NCI-H2029 treated with DMSO at 0.1 percent for 48 hours (cell line): Measurements from ENCODE around the gene MTM1.
A peak's percentile ranks its signal among the peaks of the same experiment; 100 is the strongest.

ENCODE experiments used
- DNase-seq: peaks from one replicate; lab custom pipeline; 2025; lab: John Stamatoyannopoulos, UW

Gene MTM1

GRCh38 chrX:150605603-150606002, 37.2 kb downstream of the MTM1 start:
- DNase-seq, result no peak

DNA sequence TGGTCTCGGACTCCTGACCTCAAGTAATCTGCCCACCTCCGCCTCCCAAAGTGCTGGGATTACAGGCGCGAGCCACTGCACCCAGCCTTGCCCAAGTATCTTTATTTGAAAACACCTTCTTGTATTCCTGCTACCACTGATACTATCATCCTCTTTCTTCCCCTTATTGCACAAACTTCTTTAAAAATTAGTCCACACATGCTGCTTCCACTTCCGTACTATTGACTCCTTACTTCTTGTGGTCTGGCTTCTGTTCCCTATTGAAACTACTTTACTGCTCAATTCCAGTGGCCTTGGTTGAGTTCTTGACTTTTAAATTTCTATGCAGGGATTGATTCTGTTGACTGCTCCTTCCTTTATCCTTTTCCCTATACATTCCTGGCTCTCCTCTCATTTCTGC, 38.8 kb downstream of the MTM1 start:
- no peak for DNase-seq

DNA sequence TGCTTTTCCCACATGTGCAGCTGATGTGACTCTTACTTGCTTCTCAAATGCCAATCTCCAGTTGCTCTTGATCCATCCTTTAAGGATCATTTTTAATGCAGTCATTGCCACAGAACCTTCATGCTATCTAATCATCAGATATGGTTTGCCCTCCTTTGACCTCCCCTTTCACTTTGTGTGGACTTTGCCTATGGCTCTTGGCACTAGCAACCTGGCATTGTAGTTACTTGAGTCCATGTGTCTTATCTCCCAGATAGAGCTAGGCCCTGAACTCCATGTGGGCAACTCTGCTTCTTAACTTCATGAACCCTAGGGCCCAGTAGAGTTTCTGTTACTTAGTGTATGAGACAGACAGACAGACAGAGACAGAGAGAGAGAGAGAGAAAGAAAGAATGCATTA, 41.6 kb downstream of the MTM1 start:
- no peak for DNase-seq

GRCh38 chrX:150610446-150610845, 42.0 kb downstream of the MTM1 start:
- DNase-seq, result no peak

GRCh38 chrX:150615356-150615755, 46.9 kb downstream of the MTM1 start:
- no peak for DNase-seq

- no peak for DNase-seq
Observed at GRCh38 chrX:150616179-150616862, 47.9 kb downstream of the MTM1 start.

DNA sequence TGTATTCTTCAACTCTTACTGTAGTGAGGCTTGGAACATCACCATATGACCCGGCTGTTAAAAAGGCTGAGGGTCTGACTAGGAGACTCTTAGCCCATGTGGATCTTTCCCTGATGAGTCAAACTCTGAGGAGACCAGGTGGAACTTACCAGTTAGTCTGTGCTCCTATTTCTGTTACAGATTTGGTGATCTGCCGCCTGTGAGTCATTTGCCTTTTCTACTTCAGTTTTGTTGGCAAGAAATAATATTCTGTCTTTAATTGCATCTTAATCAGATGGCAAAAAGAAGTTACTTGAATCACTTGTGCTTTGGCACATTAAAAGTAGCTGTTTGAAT, 48.4 kb downstream of the MTM1 start:
- DNase-seq, result no peak

DNA sequence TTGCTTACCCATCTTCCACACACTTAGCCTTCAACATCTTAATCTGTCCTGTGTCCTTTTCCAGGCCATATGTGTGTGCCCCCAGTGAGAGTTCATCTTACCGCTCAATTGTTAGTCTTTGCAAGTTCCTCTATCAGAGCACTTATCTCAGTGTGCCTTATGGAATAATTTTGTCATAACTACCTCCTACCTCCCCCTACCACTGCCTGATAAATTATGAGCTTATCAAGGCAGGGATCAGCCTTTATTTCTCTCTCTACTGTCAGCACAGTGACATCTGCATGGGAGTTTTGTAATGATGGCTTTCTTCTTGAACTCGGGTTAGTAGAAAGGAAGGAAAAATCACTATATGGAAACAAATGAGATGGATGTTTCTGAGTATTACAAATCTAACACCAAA, 53.2 kb downstream of the MTM1 start:
- DNase-seq, result no peak

DNA sequence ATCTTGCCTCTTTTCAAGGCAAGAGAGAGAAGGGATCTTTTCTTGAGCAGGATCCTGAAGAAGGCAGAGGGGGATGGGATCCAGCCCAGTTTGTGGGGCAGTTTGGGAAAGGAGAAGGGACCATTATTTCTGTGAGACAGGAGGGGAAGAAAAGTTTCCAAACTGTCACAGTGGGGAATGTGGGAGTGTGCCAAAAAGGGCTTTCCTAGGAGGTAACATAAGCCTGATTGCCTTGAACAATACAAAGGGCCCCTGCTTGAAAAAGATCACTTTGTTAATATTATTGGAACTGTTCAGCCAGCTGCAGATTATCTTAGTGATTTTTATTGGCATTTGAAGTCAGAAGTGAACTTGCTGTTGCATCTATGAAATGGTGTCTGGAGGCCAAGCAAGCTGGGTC, 55.2 kb downstream of the MTM1 start:
- no peak for DNase-seq

GRCh38 chrX:150625097-150625496, 56.7 kb downstream of the MTM1 start:
- DNase-seq, result no peak

GRCh38 chrX:150625875-150626274, 57.5 kb downstream of the MTM1 start:
- no peak for DNase-seq

DNA sequence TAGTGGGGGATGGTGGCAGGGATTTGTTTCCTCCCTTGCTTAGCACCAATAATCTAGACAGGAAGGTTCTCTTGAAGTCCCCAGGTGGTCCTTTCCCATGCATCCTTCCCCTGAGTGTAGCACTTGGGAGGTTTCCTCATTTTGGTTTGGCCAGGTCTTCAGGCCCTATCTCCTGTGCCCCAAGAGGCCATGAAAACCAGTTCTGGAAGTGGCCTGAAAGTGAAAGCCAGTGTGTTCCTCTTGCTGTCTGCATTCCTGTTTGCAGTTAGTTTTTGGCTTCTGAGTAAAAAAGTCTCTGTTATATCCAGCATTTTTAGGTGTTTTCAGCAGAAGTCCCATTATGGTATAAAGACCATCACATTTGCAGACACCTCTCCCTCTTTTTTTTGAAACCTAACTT, 59.5 kb downstream of the MTM1 start:
- DNase-seq, result no peak

- DNase-seq, result no peak
Observed at GRCh38 chrX:150635952-150636351, 67.5 kb downstream of the MTM1 start.

DNA sequence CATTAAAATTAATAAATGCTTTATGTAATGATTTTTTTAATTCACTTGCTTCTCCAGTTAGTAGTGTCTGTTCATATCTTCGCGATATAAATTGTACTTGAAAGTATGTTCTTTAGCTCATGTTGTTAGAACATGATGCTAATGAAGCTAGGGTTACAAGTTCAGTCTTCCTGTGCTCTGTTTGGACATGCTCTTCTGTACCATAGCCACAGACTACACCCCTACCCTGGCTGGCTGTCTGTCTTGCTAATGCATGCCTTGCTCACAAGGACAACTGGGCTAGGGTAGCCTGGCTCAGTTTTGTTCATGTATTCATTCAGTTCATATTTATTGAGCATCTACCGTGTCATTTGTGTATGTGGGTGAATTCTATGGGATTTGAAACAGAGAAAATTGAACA, 74.0 kb downstream of the MTM1 start:
- DNase-seq, result no peak

- DNase-seq, result no peak
Observed at GRCh38 chrX:150643271-150643670, 74.8 kb downstream of the MTM1 start.

DNA sequence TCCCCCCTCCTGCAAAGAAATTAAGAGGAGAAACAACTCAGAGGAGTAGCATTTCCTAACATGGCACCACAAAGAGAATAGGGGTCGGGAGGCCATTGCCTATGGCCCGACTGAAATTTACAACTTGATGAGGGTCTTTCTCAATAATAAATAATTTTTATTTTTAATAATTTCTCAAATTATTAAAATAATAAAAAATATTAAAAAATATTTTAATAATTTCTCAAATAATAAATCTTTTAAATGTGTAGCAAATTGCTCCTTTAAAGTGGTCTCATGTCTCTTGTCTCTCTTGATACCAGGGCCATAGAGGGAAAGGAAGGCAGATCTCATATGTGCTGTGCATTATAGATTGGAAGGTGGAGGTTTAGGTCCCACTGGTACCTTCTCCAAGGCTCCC, 75.5 kb downstream of the MTM1 start:
- DNase-seq, result no peak

GRCh38 chrX:150644422-150644821, 76.0 kb downstream of the MTM1 start:
- DNase-seq, result no peak

DNA sequence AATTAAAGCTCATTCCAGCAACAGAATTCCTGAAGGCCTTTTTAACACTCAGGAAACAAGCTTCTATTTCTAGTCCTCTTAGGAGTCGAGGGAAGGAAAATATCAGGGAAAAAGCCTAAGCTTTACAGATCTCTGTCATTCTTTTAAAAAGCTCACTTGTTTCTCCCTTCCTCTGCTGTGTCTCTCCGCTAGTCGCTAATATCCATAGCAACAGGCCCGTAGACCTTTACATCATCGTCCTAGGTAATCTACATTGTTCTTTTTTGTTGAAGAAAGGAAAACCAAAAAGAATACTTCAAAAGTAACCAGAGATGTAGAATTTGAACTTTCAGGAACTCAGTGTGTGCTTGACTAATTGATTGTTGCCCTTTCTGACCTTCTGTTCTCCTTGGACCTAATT, 78.9 kb downstream of the MTM1 start:
- no peak for DNase-seq

DNA sequence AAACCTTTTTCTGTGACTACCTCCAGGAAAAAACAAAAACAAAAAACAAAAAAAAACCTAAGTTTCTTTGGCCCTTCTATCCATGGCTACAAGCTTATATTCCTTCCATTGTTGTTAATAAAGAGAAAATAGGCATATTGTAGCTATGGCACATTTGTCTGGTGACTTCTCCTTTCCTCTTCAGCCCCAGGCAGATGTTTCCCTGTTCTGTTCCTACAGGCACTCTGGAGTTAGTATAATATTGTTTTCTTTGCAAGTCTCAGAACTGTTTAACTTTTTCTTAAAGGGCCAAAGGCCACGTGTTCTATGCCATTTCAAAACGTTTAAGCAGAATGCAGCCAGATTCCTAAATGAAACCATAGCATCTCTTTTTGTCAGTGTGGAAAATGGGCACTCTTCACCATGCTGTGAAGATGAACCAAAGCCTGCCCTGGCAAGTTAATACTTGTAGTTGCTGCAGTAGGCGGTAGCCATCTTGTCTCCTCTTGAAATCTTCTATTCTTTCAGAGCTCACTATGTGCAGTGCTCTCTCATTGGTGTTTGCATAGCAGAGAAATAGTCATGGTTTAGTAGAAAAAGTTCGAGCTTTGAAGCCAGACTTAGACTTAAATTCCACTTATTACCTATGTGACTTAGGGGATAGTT, 80.0 kb downstream of the MTM1 start:
- no peak for DNase-seq

- peak; percentile 10 for DNase-seq
Observed at GRCh38 chrX:150649096-150649870, 80.9 kb downstream of the MTM1 start.

DNA sequence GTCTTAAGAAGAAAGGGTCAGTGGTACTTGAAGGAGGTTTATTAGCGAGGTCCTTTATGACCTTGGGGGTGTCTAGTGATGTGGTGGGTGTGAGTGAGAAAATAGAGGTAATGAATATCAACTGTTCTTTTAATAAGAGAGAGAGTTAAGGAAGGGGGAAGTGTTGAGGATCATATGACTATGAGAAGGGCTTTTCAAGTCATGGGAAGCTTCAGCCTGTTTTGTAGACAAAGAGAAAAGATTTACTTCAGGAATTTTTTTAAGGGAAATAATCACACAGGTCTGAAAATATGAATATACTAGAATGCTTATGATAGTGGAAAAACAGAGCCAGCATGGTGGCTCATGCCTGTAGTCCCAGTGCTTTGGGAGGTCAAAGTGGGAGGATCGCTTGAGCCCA, 83.5 kb downstream of the MTM1 start:
- DNase-seq, result no peak

- no peak for DNase-seq
Observed at GRCh38 chrX:150655788-150656187, 87.4 kb downstream of the MTM1 start.

DNA sequence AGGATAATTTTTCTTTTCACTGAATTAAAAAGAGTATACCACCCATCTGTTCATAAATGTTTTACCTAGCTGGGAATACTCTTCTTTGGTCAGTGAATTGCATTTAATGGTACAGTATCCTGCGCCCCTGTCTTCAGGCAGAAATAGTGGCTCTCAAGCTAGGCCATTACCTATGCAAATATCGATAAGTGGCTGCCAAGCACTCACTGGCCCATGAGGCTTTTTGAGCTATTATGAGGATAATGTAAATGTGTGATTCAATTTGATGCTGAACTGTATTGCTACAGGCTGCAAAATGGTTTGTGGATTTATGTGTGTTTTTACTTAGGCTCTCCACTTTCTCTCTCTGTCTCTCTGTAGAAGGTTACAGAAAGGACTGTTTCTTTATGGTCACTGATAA, 94.7 kb downstream of the MTM1 start:
- peak; percentile 2 for DNase-seq
